ENCODE data around the gene CTNNBL1. TPM values are rescaled to one million over a fixed set of nuclear protein-coding genes. Genes with fewer than 3 reads are reported as not detected.

The CTNNBL1 gene
- total and polyA plus RNA-seq, 2 donors (not counting 3 experiments of a cell fraction or from before 2014, with no cell fraction given): 20.8 to 60.2 TPM

DNA sequence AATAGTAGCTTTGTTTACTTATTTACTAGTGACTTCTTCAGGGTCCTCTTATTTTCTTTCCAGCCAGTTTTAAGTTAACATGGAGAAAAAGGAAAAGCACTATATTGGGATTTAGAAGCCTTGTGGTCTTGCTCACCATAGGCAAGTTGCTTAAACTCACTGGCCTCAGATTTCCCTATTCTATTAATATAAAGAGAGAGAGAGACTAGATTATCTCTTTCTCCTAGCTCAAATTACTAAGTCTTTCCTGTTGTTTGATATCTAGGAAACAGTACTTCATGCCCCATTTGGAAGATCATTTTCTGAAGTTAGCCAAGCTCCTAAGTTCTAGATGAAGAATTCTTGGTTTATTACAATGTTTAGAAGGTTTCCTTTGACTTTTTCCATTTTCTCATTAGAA, 32.5 kb downstream of the CTNNBL1 start:
- Histone ChIP-seq H3K4me2 (ENCODE audit: insufficient read depth, low read length) (no peak overlapping the region), H2AFZ (ENCODE audit: low read depth, low read length) (no peak overlapping the region), H3K9me3 (replicated peaks; ENCODE audit: control insufficient read depth, insufficient read depth, low read length) (no peaks in the 10 kb centered on the region), H3K9me1 (replicated peaks; ENCODE audit: control insufficient read depth, extremely low read depth, insufficient read depth, low read length) (no peaks in the 10 kb centered on the region), H3K36me3 (ENCODE audit: control insufficient read depth in 2 of 2, extremely low read depth in 1 of 2, insufficient read depth in 2 of 2, low read length in 2 of 2) (no peaks in the 10 kb centered on the region), H3K9ac (replicated peaks; ENCODE audit: extremely low read depth, insufficient read depth, low read length) (no peak overlapping the region), H3K4me1 (ENCODE audit: control insufficient read depth, extremely low read depth, insufficient read depth, low read length) (no peaks in the 10 kb centered on the region), H3K4me3 (replicated peaks in 1 of 3; ENCODE audit: insufficient read depth in 1 of 3, low read depth in 1 of 3, low read length in 3 of 3) (no peak overlapping the region), H4K20me1 (replicated peaks; ENCODE audit: control insufficient read depth, extremely low read depth, insufficient read depth, low read length) (peaks cover 3% of the 10 kb centered on the region), H3K79me2 (ENCODE audit: control insufficient read depth, insufficient read depth, low read length) (peaks cover 4% of the 10 kb centered on the region), H3K27me3 (ENCODE audit: control insufficient read depth in 2 of 2, insufficient read depth in 2 of 2, low read length in 2 of 2) (no peaks in the 10 kb centered on the region), H3K27ac (ENCODE audit: insufficient read depth, low read depth, low read length) (no peak overlapping the region)
- POLR2A ChIA-PET: no interaction called here
- dilution Hi-C loops (cut with MboI; ENCODE audit: extremely low pct_ligation_motif_present, low sequenced_read_pairs) (no loop called here), intact Hi-C loops (cut with micrococcal nuclease) (no loop called here)
- BruUV-seq (replicated peaks): no TSS peak
- CTCF ChIA-PET: interaction anchor here (1.2 to 2.6 kb wide), 3 partner anchors 9 to 65 kb away, joined by 3 to 11 read pairs (median 5); no protein-coding TSS in a partner anchor
- DNase-seq (ENCODE audit: low read depth, low spot score) (no peak), FAIRE-seq (no peak)
- TF ChIP-seq, protein P1, sequence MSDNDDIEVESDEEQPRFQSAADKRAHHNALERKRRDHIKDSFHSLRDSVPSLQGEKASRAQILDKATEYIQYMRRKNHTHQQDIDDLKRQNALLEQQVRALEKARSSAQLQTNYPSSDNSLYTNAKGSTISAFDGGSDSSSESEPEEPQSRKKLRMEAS (IDR thresholded peaks at IDR 0.05; ENCODE audit: insufficient read depth, insufficient read length): no peak
- TF ChIP-seq GATA2 (IDR thresholded peaks at IDR 0.05; ENCODE audit: insufficient read depth, insufficient read length, low read depth, low read length) (no peak), POLR2AphosphoS5 (IDR thresholded peaks at IDR 0.05; ENCODE audit: insufficient read depth, low read depth, low read length) (no peak), JUN (IDR thresholded peaks at IDR 0.05; ENCODE audit: borderline replicate concordance, insufficient read depth, insufficient read length, low read depth) (no peak), POLR2A (IDR thresholded peaks at IDR 0.05; ENCODE audit: low read depth, low read length) (no peak)

DNA sequence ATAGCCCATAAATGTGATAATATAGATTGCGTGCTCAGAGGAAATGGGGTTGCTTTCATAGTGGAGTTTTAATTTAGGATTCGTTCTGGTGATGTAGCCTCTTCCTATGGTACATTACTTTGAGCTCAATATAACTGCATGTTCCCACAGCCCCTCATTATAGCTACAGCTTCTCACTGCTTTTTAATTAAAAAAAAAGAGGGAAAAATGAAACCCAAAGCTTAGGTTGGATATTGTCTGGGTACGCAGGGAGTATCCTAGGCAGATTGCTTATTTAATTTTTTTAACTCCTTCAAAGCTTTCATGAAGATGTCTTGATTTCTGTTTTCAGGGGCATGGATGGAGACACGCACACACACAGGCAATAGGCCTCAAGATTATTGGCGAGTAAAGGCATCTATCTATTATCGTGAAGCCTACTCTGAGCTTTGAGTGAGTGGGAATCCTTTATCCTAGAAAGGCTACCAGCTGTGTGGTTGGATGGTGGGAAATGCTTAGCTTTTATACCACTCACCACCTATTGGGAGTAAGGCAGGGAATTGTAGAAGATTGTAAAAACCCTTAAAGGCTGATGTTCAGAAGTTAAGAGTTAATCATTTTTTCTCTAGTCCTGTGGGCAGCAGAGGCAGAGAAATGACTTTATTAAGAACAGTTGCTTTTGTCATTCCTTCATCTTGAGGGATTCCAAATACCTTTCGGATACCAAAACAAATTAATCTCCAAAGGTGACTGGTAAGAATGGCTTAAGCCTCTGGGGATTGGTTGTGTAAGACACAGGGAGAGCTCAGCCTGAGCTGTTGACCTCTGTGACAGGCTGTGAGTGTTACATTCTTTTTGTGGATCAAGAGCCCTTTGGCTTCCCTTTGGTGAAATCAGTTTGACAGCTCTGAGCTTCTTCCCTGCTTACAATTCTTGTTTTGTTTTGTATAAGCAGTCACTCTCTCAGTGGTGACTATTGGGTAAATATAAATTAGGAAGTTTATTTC, 33.4 kb downstream of the CTNNBL1 start:
- peaks cover 4% of the 10 kb centered on the region for H3K79me2 ChIP-seq (ENCODE audit: control insufficient read depth, insufficient read depth, low read length)
- H3K27me3 ChIP-seq (ENCODE audit: control insufficient read depth in 2 of 2, insufficient read depth in 2 of 2, low read length in 2 of 2): no peaks in the 10 kb centered on the region
- H3K9me1 ChIP-seq (replicated peaks; ENCODE audit: control insufficient read depth, extremely low read depth, insufficient read depth, low read length): no peaks in the 10 kb centered on the region
- H3K4me1 ChIP-seq (ENCODE audit: control insufficient read depth, extremely low read depth, insufficient read depth, low read length): no peaks in the 10 kb centered on the region
- H3K36me3 ChIP-seq (ENCODE audit: control insufficient read depth in 2 of 2, extremely low read depth in 1 of 2, insufficient read depth in 2 of 2, low read length in 2 of 2): no peaks in the 10 kb centered on the region
- no peak overlapping the region for H3K4me2 ChIP-seq (ENCODE audit: insufficient read depth, low read length)
- POLR2A ChIA-PET: no interaction called here
- no peak overlapping the region for H3K9ac ChIP-seq (replicated peaks; ENCODE audit: extremely low read depth, insufficient read depth, low read length)
- H4K20me1 ChIP-seq (replicated peaks; ENCODE audit: control insufficient read depth, extremely low read depth, insufficient read depth, low read length): peaks cover 3% of the 10 kb centered on the region
- no peak overlapping the region for H3K4me3 ChIP-seq (replicated peaks in 1 of 3; ENCODE audit: insufficient read depth in 1 of 3, low read depth in 1 of 3, low read length in 3 of 3)
- BruUV-seq (replicated peaks): no TSS peak
- CTCF ChIA-PET: interaction anchor here (1.2 to 2.6 kb wide), 3 partner anchors 8 to 66 kb away, joined by 3 to 11 read pairs (median 5); no protein-coding TSS in a partner anchor
- FAIRE-seq: no peak
- intact Hi-C loops (cut with micrococcal nuclease) (no loop called here), dilution Hi-C loops (cut with MboI; ENCODE audit: extremely low pct_ligation_motif_present, low sequenced_read_pairs) (no loop called here)
- H3K27ac ChIP-seq (ENCODE audit: insufficient read depth, low read depth, low read length): no peak overlapping the region
- no peak overlapping the region for H2AFZ ChIP-seq (ENCODE audit: low read depth, low read length)
- H3K9me3 ChIP-seq (replicated peaks; ENCODE audit: control insufficient read depth, insufficient read depth, low read length): no peaks in the 10 kb centered on the region
- DNase-seq (ENCODE audit: low read depth, low spot score): no peak
- TF ChIP-seq JUN (IDR thresholded peaks at IDR 0.05; ENCODE audit: borderline replicate concordance, insufficient read depth, insufficient read length, low read depth) (no peak), MYC (IDR thresholded peaks at IDR 0.05; ENCODE audit: low read depth, low read length) (no peak), POLR2A (IDR thresholded peaks at IDR 0.05; ENCODE audit: low read depth, low read length) (no peak), GATA2 (IDR thresholded peaks at IDR 0.05; ENCODE audit: insufficient read depth, insufficient read length, low read depth, low read length) (no peak), POLR2AphosphoS5 (IDR thresholded peaks at IDR 0.05; ENCODE audit: insufficient read depth, low read depth, low read length) (no peak), EZH2 (IDR thresholded peaks at IDR 0.05; ENCODE audit: borderline replicate concordance, low read depth, low read length, severe bottlenecking) (no peak)
- TF ChIP-seq, protein P1 (IDR thresholded peaks at IDR 0.05; ENCODE audit: insufficient read depth, insufficient read length): no peak
